GF-D8 (cell line): ENCODE measurements around the gene RNLS.

Source experiments
- DNase-seq: peaks from one replicate; lab custom pipeline; 2025; lab: John Stamatoyannopoulos, UW

RNLS gene

DNA sequence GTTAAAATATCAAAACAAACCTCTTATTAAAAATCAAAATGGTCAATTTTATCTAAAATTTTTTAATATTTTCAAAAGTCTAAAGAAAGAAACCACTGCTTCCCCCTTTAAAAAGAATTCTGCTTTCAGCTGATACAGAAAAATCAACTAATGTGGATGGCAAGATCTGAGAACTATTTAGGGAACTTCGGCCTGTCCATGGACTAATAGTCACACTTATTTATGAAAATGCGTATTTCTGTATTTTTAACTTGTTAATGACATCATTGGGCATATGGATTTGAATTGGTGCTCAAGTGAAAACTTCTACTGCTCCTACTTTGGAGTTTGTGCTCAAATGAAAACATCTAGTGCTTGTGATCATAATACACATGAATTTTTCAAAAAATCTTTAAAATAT lies 31.9 kb downstream of the RNLS start:
- no peak for DNase-seq

GRCh38 chr10:88546497-88546896 lies 36.6 kb downstream of the RNLS start:
- no peak for DNase-seq

GRCh38 chr10:88545359-88545758 lies 37.8 kb downstream of the RNLS start:
- DNase-seq = no peak

DNA sequence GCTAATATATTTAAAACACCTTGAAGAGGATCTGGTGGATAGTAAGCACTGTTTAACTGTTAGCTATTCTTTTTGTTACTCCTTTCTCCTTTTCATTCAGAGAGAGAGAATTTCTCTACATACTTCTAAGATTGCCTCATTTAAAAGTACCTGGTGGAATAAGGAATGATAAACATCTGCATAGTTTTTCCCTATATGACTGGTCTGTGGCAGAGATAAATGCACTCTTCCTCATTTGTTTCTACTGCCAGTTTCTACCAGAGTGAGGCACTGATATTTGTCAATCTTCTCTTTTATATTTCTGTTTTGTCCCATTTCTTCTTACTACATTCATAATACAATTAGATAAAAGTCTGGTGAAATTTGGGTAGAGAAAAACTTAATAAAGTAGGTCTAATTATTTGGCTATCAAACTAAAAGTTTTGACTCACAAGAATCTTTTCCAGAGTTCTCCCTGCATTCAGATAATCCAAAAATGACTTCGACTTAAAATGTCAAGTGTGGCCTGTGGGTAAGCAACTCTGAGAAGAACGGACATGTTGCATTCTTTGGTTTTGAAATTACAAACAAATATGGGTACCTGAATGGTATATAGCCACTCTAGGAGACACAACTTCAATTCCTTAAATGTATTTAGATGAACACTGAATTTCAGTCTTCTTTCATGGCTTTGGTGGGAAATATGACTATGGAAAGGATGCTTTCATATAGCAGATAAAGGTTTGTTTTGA lies 38.8 kb downstream of the RNLS start:
- DNase-seq = no peak

GRCh38 chr10:88542522-88542921 lies 40.6 kb downstream of the RNLS start:
- DNase-seq = no peak

DNA sequence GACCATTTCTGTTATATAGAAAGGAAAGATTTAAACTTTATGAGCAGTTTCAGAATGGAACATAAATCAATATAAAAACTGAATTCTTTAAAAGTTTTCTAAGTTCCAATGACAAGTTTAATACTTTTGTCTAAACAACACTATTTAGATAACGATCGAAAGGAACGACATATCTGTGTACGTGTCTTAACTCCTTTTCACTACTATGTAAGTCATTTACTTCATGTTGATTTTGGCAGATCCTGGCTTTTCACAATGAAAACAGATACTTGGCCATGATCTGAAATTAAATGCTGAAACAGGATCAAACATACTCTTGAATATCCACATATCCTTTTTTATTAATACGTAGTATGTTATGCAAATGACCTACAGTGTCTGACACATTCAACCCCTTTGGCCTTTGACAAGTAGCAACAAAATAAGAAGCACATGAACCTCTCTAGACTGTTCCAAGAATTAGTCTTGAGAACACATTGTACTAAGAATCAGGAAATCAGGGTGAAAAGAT lies 41.9 kb downstream of the RNLS start:
- DNase-seq = no peak

GRCh38 chr10:88540351-88540750 lies 42.8 kb downstream of the RNLS start:
- no peak for DNase-seq

DNA sequence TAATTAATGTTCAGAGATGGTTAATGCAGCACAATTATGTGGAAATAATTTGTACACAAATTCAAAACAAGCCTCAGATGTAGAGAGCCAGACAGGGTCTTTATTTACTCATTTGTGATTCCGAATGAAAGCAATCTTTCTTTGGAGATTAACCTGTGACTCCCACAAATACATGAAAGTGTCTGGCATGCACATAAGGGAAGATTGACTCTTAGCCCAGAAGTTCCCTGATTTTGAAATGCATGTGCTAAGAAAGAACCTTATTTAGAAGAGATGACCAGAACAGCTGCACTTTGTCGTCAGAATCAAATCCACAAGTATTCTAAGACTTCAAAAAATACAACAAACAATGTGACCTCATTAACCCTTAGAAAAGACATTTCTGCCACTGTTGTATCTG lies 45.1 kb downstream of the RNLS start:
- no peak for DNase-seq

GRCh38 chr10:88537322-88537721 lies 45.8 kb downstream of the RNLS start:
- no peak for DNase-seq

DNA sequence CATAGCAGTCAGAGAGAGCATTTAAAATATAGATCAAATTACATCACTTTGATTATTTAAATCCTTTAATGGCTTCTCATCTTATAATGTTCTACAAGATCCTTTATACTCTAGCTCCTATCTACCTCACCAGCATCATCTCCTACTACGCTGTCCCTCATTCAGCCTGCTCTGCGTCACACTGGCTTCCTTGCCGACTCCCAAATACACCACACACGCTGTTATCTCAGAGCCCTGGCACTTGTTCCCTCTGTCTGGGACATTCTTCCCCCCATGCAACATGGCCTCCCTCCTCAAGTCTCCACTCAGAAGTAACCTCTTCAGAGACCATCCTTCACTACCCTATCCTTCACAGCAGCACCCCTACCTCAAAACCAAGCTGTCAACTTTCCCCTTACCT lies 46.7 kb downstream of the RNLS start:
- DNase-seq = no peak

DNA sequence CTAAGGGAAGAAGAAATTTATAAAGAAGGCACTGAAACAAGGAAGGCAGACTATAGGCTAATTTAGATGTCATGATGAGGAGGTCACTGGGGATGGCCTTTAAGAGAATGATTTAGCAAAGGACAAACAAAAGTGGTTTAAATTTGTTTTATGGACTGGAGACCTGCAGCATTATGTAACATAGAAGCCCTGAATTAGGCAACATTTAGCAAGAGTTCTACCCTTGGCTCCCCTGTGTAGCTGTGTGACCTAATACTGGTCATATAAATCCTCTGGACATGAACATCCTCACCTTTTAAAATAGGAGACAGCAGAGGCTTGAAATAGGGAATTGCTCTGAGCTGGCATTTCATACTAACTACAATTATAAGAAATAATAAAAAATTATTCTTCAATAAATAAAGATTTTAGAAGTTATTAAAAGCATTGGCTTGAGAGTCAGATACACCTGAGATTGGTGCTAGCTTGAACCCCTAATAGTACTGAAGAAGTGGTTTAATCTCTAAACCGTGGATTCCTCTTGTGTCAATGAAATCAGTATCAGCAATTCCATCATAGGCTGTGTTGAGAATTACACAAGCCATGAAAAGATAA lies 48.9 kb downstream of the RNLS start:
- DNase-seq = no peak

DNA sequence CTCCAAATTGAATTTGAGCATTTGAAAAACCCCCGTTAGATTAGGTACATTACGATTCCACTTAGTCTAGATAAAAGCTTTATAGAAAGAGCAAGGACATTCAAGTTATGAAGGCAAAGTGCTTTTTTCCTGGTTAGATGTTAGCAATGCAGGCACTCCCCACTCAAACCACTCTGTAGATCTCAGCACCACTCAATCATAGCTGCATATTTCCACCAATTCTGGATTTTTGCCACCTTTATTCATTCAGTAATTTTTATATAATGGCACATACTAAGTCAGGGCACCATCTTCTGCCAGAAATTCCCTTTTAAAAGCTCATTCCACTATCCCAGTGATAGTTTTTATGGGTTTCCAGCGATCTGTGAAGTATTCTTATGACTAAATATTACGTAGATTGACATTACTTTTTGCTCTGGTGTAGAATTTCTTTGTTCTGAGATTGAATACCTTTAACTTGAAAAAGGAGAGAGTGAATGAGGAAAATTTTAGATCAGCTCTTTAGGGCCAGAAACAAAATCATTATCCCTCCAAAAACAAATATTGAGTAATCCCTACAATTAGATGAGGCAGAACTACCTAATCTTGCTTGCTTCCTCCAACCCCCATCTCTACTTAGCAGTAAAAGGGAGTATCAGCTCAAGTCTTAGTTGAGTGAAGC lies 51.6 kb downstream of the RNLS start:
- no peak for DNase-seq

DNA sequence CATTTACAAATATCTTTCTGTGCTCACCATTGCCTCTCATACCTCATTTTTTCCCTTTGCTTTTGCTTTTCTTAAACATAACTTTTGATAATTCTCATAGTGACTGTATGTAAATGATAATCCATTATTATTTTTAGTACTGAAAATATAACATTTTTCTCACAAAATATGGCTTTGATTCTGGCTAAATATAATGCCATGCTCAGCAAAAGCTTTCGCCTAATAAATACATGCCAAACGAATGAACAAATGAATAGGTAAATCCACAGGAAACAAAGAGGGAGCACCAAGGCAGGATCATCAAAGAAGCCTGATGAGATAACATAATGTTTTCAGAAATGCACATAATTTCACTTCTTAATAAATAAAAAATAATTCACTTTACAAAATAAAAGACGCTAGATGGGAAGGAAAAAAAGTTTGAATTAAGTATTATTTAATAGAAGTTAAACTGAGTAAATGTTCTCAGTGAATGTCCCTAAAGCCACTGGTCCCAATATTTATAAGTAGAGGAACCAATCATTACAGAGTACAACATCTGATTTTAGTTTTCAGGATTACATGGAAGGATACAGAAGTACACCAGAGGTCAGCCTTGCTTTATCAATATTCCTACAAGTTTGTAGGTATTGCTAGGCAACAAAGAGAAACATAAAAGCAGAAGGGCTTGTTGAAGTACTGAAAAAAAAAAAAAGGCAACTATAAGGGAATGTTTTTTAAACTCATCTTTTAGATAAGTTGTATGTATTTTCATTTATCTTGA lies 52.3 kb downstream of the RNLS start:
- DNase-seq = no peak

- no peak for DNase-seq
Observed at GRCh38 chr10:88530093-88530492, 53.0 kb downstream of the RNLS start.

GRCh38 chr10:88528806-88529570 lies 54.1 kb downstream of the RNLS start:
- DNase-seq = no peak

GRCh38 chr10:88528201-88528600 lies 54.9 kb downstream of the RNLS start:
- DNase-seq = no peak

- DNase-seq = no peak
Observed at GRCh38 chr10:88527245-88527644, 55.9 kb downstream of the RNLS start.

DNA sequence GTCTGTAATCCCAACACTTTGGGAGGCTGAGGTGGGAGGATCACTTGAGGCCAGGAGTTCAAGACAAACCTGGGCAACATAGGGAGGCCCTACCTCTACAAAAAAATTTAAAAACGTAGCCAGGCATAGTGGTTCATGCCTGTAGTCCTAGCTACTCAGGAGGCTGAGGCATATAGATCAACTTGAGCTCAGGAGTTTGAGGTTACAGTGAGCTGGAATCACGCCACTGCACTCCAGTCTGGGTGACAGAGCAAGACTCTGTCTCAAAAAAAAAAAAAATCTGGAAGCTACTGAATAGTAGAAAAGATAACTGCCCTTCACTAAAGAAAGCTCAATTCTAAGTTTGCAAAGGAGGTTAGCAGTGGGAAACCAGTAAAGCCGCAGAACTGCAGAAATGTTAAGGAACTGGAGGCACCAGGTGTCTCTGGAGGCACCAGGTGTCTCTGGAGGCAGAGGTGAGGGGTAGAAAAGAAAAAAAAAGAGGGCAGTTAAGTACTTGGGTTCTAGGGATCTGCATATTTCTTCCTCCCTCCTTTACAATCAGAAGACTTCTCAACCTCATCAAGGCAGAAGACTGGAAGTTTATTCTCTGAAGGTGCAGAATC lies 56.5 kb downstream of the RNLS start:
- no peak for DNase-seq

DNA sequence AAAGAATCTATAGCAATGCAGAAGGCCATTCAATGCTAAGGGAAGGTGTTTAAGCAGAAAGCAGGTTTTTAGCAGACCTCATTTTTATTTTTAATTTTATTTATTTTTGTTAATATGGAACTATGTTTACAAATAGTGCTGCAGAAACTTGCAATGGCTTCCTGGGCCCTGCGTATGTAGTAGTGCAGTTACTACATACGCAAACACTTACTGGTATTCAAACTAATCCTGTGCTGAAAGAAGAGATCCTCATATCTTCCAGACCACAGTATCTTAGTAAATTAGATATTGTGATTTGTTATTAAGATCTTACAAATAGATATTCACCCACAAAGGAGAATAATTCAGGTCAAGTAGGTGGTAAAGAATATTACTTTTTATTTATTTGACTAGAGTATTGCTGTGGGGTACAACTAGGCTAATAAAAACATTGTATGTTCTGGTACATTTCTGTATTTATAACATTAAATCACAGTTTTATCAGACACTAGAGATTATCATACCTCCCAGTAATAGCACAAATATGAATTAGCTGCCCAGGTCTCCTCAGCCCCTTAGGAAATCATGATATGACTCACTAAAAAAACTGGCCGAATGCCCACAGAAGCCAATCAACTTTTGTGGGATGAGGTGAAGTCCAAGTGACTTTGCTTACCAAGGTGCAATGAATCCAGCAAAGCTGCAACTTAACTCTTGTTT lies 57.6 kb downstream of the RNLS start:
- DNase-seq = no peak

GRCh38 chr10:88523739-88524400 lies 59.2 kb downstream of the RNLS start:
- no peak for DNase-seq
